Measurements from ENCODE around the gene TBC1D9. TPM values are rescaled to one million over a fixed set of nuclear protein-coding genes. Genes with fewer than 3 reads are reported as not detected.

The TBC1D9 gene
- total and polyA plus RNA-seq, 10 of the 15 experiments (the other 5 are each of a cell fraction or from before 2014, with no cell fraction given), result 0.87 to 14.9 (median 7.1) TPM

- no peak for TF ChIP-seq GATAD2B (conservative IDR thresholded peaks at IDR 0.05; ENCODE audit: low read depth)
- no peak for TF ChIP-seq BMI1 (IDR thresholded peaks at IDR 0.05; ENCODE audit: borderline replicate concordance)
- TF ChIP-seq, protein P1, sequence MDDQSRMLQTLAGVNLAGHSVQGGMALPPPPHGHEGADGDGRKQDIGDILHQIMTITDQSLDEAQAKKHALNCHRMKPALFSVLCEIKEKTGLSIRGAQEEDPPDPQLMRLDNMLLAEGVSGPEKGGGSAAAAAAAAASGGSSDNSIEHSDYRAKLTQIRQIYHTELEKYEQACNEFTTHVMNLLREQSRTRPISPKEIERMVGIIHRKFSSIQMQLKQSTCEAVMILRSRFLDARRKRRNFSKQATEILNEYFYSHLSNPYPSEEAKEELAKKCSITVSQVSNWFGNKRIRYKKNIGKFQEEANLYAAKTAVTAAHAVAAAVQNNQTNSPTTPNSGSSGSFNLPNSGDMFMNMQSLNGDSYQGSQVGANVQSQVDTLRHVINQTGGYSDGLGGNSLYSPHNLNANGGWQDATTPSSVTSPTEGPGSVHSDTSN (IDR thresholded peaks at IDR 0.05; ENCODE audit: insufficient replicate concordance, low read depth, low read length), result no peak
- TF ChIP-seq BACH1 (IDR thresholded peaks at IDR 0.05; ENCODE audit: borderline replicate concordance), result no peak
Measured at GRCh38 chr4:140691369-140691768, 64.8 kb downstream of the TBC1D9 start (continued).

DNA sequence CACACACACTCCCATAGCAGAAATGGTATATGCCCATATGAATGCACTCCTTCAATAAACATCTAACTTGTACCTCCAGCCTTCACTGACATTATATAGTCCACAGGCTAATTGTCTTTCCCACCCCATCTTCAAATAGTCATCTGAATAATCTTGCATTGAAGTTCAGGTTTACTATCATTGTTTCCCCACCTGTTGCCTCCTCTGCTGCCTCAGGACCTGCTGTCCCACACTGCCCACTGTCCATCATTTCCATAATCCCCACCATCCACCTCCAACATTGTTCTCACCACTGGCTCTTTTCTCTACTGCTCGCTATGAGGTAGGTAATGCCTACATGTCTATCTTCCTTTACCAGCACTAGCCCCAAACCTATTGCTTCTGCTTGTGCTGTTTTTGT lies 66.1 kb downstream of the TBC1D9 start:
- intact Hi-C loops (cut with micrococcal nuclease; ENCODE audit: unreplicated experiment), result no loop called here
- Histone ChIP-seq H3K9ac (ENCODE audit: control insufficient read depth, insufficient read depth, low read length) (no peak overlapping the region), H3K9me3 (replicated peaks; ENCODE audit: control insufficient read depth, insufficient read depth, low read length) (no peaks in the 10 kb centered on the region), H3K36me3 (ENCODE audit: control insufficient read depth in 2 of 2, insufficient read depth in 2 of 2, low read length in 1 of 2) (no peaks in the 10 kb centered on the region; a peak in 1 of 4 replicates), H3K4me1 (ENCODE audit: control insufficient read depth, insufficient read depth, low read length) (no peaks in the 10 kb centered on the region), H3K4me3 (no peak overlapping the region), H3K79me2 (ENCODE audit: control insufficient read depth, insufficient read depth, low read length) (no peaks in the 10 kb centered on the region), H3K4me2 (ENCODE audit: control insufficient read depth, insufficient read depth) (no peak overlapping the region), H4K20me1 (ENCODE audit: control insufficient read depth, insufficient read depth) (no peaks in the 10 kb centered on the region), H3K27me3 (replicated peaks in 1 of 2; ENCODE audit: control insufficient read depth in 2 of 2, insufficient read depth in 2 of 2, low read length in 1 of 2) (no peaks in the 10 kb centered on the region), H2AFZ (ENCODE audit: control insufficient read depth, low read depth, low read length) (no peak overlapping the region), H3K27ac (ENCODE audit: control insufficient read depth, insufficient read depth) (no peak overlapping the region)
- ATAC-seq (no peak), DNase-seq (ENCODE audit: low read depth, low spot score) (no peak), FAIRE-seq (no peak)
- 6% methylated on average over 1 of the region's 1 CpG for WGBS (ENCODE audit: insufficient coverage, insufficient replicate concordance, low lambda C conversion rate, missing lambda C conversion rate)
- ChIA-PET POLR2A (no interaction called here), CTCF (no interaction called here), RAD21 (ENCODE audit: unreplicated experiment) (no interaction called here), SMC1A (ENCODE audit: uncharacterized antibody, unreplicated experiment) (no interaction called here)
- in situ Hi-C loops (cut with MboI), result no loop called here
- no TSS peak for BruUV-seq (replicated peaks)
- TF ChIP-seq SPI1 (IDR thresholded peaks at IDR 0.05; ENCODE audit: borderline replicate concordance, insufficient read depth, low read depth, low read length), result no peak
- no peak for TF ChIP-seq POLR2AphosphoS2 (IDR thresholded peaks at IDR 0.05; ENCODE audit: low read depth, low read length)
- TF ChIP-seq SP1 (IDR thresholded peaks at IDR 0.05; ENCODE audit: low read depth, low read length), result no peak
- TF ChIP-seq, protein P2, sequence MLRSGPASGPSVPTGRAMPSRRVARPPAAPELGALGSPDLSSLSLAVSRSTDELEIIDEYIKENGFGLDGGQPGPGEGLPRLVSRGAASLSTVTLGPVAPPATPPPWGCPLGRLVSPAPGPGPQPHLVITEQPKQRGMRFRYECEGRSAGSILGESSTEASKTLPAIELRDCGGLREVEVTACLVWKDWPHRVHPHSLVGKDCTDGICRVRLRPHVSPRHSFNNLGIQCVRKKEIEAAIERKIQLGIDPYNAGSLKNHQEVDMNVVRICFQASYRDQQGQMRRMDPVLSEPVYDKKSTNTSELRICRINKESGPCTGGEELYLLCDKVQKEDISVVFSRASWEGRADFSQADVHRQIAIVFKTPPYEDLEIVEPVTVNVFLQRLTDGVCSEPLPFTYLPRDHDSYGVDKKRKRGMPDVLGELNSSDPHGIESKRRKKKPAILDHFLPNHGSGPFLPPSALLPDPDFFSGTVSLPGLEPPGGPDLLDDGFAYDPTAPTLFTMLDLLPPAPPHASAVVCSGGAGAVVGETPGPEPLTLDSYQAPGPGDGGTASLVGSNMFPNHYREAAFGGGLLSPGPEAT (IDR thresholded peaks at IDR 0.05; ENCODE audit: low read depth), result no peak
- TF ChIP-seq KDM1A (IDR thresholded peaks at IDR 0.05; ENCODE audit: borderline replicate concordance), result no peak
- TF ChIP-seq STAT3 (IDR thresholded peaks at IDR 0.05; ENCODE audit: low read depth, low read length), result no peak
- TF ChIP-seq BRCA1 (IDR thresholded peaks at IDR 0.05; ENCODE audit: low read depth, low read length), result no peak
- TF ChIP-seq TCF7 (IDR thresholded peaks at IDR 0.05; ENCODE audit: borderline replicate concordance), result no peak
- TF ChIP-seq CHD4 (IDR thresholded peaks at IDR 0.05), result no peak
- TF ChIP-seq GATAD2B (conservative IDR thresholded peaks at IDR 0.05; ENCODE audit: low read depth), result no peak
- TF ChIP-seq, protein P3, sequence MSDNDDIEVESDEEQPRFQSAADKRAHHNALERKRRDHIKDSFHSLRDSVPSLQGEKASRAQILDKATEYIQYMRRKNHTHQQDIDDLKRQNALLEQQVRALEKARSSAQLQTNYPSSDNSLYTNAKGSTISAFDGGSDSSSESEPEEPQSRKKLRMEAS (IDR thresholded peaks at IDR 0.05; ENCODE audit: low read depth, low read length), result no peak
- TF ChIP-seq NRF1 (conservative IDR thresholded peaks at IDR 0.05; ENCODE audit: low read depth, low read length), result no peak
- no peak for TF ChIP-seq ZZZ3 (IDR thresholded peaks at IDR 0.05; ENCODE audit: control insufficient read depth, insufficient read length, low read depth)
- no peak for TF ChIP-seq ESRRA (IDR thresholded peaks at IDR 0.05; ENCODE audit: low read length)
- no peak for TF ChIP-seq NR2C2 (IDR thresholded peaks at IDR 0.05; ENCODE audit: borderline replicate concordance, control insufficient read depth, insufficient read length, low read depth)
- TF ChIP-seq, protein P4, sequence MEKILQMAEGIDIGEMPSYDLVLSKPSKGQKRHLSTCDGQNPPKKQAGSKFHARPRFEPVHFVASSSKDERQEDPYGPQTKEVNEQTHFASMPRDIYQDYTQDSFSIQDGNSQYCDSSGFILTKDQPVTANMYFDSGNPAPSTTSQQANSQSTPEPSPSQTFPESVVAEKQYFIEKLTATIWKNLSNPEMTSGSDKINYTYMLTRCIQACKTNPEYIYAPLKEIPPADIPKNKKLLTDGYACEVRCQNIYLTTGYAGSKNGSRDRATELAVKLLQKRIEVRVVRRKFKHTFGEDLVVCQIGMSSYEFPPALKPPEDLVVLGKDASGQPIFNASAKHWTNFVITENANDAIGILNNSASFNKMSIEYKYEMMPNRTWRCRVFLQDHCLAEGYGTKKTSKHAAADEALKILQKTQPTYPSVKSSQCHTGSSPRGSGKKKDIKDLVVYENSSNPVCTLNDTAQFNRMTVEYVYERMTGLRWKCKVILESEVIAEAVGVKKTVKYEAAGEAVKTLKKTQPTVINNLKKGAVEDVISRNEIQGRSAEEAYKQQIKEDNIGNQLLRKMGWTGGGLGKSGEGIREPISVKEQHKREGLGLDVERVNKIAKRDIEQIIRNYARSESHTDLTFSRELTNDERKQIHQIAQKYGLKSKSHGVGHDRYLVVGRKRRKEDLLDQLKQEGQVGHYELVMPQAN (conservative IDR thresholded peaks at IDR 0.05), result no peak
- TF ChIP-seq BMI1 (IDR thresholded peaks at IDR 0.05; ENCODE audit: borderline replicate concordance), result no peak
- TF ChIP-seq PAX8 (IDR thresholded peaks at IDR 0.05), result no peak
- TF ChIP-seq STAT1 (conservative IDR thresholded peaks at IDR 0.05), result no peak
